AG04450 (cell line): Measurements from ENCODE around the gene CIB4. TPM values are rescaled to one million over a fixed set of nuclear protein-coding genes. Genes with fewer than 3 reads are reported as not detected.

ENCODE experiments used
- CTCF ChIA-PET: fragments of 300-600, 350-600 bp; formaldehyde crosslinking; extraction: SDS; loops from one replicate; lab custom pipeline; 2022; ENCODE audit warnings: antibody characterized with exemption, inconsistent platforms; lab: Charles Lee
- POLR2A ChIA-PET: fragments of 350-600 bp; formaldehyde crosslinking; extraction: SDS; loops from one replicate; lab custom pipeline; 2021; ENCODE audit warnings: antibody characterized with exemption, inconsistent platforms; lab: Yijun Ruan, JAX
- DNase-seq: peaks from one replicate; pipeline ENCODE4 v3.0.0-alpha.2; 2011; ENCODE audit warnings: low read depth, low spot score
- H3K27ac ChIP-seq: one replicate; pipeline ENCODE4 v1.5.1; 2012; ENCODE audit warnings: low read depth, low read length, control low read depth
- H3K27me3 ChIP-seq: one replicate; pipeline ENCODE4 v1.6.0; 2012; ENCODE audit warnings: low read length; ENCODE audit not compliant: control insufficient read depth, insufficient read depth
- H3K4me3 ChIP-seq: 2 replicates; pipeline ENCODE4 v1.5.1; 2011; ENCODE audit warnings: mild to moderate bottlenecking, low read depth, low read length, control low read depth
- H3K9me3 ChIP-seq: 2 replicates; pipeline ENCODE4 v1.5.1; 2012; ENCODE audit warnings: low read length; ENCODE audit not compliant: control insufficient read depth, insufficient read depth
- polyA plus RNA-seq: library from polyadenylated mRNA; depleted of rRNA; stranded (reverse); fragments of >200 nt; gene quantifications from 2 replicates; pipeline ENCODE4 v1.2.3, GENCODE V29; 2011
- TF ChIP-seq, protein P1 (sequence below): IDR thresholded peaks from 2 replicates; pipeline ENCODE4 v1.5.1; 2011; ENCODE audit warnings: low read depth, low read length, control low read depth, inconsistent platforms

Gene CIB4
- polyA plus RNA-seq, 1 experiment, result not detected

DNA sequence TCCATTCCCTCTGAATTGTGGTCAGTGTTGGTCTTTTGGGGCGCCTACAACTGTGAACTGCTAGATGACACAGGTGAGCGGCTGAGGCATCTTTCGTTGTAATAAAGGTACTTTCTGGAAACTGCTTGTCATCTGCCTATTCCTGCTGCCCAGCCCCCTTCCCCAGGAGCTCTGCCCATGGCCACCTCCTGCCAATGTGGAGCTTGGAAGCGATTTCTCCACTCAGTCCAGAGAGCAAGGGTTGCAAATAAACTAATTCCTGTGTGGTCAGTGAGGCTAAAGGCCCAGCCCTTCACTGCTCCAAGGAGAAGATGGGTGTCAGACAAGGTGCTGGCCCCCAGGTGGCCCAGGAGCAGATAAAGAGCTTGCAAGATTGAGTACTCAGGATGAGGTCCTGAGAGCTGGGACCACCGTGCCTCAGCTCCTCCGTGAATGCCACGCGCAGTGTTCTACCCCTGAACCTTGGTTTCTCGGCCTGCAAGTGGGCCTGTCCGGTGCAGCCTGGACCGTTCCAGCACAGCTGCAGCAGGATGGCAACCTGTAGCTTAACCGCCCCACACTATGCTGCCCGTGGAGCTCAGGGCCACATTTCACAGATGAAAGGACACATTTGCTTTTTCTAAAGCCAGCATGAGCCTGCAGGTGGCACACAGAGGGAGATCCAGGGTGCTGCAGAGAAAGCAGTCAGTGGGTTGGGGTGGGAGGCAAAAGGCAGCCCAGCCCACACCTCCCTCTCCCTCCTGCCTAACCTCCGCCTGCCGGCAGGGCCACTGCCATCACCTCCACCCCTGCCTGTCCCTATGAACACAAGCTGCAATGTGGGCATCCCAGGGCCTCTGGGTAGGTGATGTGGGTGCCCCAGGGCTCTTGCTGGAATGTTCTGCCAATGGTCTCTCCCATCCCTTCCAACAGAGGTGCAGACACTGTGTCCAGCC lies 84.6 kb downstream of the CIB4 start:
- no peak overlapping the region for H3K4me3 ChIP-seq
- H3K9me3 ChIP-seq, result no peaks in the 10 kb centered on the region
- no peak for DNase-seq
- no peak overlapping the region for H3K27ac ChIP-seq
- POLR2A ChIA-PET, result no interaction called here
- CTCF ChIA-PET, result interaction anchor here (2.4 kb wide), 1 partner anchor 21 kb away, joined by 8 read pairs; no protein-coding TSS in a partner anchor
- peaks cover 50% of the 10 kb centered on the region for H3K27me3 ChIP-seq
- TF ChIP-seq, protein P1, sequence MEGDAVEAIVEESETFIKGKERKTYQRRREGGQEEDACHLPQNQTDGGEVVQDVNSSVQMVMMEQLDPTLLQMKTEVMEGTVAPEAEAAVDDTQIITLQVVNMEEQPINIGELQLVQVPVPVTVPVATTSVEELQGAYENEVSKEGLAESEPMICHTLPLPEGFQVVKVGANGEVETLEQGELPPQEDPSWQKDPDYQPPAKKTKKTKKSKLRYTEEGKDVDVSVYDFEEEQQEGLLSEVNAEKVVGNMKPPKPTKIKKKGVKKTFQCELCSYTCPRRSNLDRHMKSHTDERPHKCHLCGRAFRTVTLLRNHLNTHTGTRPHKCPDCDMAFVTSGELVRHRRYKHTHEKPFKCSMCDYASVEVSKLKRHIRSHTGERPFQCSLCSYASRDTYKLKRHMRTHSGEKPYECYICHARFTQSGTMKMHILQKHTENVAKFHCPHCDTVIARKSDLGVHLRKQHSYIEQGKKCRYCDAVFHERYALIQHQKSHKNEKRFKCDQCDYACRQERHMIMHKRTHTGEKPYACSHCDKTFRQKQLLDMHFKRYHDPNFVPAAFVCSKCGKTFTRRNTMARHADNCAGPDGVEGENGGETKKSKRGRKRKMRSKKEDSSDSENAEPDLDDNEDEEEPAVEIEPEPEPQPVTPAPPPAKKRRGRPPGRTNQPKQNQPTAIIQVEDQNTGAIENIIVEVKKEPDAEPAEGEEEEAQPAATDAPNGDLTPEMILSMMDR, result no peak

DNA sequence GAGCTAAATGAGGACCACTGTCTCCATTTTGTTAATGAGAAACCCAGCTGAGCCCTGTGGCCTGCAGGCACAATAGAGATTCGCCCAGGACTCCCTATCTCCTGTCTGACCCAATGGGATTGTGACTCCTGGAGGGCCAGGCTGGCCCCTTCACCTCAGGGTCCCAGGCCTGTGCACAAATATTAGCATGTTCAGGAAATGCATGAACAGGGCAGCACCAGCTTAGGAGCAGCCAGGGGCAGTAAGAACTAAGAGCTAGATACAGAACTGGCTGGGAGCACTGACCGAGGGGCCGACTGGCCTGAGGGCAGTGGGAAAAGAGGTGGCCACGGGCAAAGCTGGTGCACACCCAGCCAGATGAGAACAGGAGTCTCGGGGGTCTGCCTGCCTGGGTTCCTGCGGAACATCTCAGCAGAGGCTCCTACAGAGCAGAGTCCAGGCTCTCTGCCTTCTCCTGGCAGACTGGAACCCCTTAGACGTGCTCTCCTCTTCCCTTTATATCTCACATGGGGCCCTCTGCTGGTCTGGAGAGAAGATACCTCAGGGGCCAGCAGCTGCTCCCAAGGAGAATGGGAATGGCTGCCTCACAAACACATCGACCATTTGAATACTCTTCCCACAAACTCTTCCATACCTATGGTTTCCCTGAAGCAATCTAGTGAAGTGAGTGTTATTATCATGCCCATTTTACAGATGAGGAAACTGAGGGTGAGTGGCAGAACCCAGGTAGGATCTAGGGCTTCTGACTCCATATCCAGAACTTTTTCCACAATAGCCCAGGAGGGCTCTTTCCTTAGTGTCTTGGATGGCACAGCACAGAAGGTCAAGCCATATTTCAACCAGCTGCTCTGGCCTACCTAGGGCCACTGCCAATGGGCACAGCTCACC lies 85.7 kb downstream of the CIB4 start:
- DNase-seq, result no peak
- POLR2A ChIA-PET, result no interaction called here
- TF ChIP-seq, protein P1, result 0 out of 2 replicates have a peak, but pooled peaks have one; percentile 7
- Histone ChIP-seq H3K27me3 (peaks cover 49% of the 10 kb centered on the region), H3K4me3 (no peak overlapping the region), H3K27ac (no peak overlapping the region), H3K9me3 (no peaks in the 10 kb centered on the region)
- CTCF ChIA-PET, result interaction anchor here (2.4 kb wide), 1 partner anchor 22 kb away, joined by 8 read pairs; no protein-coding TSS in a partner anchor

DNA sequence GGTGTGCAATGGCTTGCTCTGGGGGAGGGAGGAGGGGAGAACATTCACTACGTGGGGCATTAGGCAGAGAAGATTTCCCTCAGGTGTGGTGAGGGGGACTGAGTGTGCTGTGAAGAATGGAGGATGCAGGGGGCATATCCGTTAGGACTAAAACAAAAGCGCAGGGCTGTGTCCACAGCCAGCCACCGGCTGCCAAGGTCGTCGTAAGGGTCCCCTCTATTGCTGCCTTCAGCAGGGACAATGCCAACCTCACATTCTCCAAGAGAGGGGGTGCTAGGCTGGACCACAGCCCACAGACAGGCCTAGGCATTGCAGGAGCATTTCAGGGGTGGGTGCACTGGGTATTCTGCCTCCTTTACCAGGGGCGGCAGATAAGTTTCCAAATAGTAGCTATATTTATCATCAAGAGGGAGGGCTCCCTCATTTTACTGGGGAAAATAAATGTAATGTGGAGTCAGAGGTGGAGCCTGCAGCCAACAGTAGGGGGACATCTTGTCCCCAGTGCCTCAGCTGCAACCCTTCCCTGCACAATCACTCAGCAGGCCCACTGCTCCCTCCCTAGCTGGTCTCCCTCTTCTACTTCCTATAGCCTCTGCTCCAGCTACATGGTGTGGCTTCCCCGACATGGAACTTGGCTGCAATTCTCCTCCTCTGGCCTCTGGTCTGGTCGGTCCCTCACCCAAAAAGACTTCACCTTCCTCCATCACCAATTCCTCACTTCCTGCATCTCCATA lies 88.4 kb downstream of the CIB4 start:
- Histone ChIP-seq H3K27me3 (peaks cover 36% of the 10 kb centered on the region), H3K9me3 (no peaks in the 10 kb centered on the region), H3K27ac (no peak overlapping the region), H3K4me3 (no peak overlapping the region)
- DNase-seq, result no peak
- POLR2A ChIA-PET, result interaction anchor here (0.7 kb wide), 1 partner anchor 23 kb away, joined by 3 read pairs; no protein-coding TSS in a partner anchor
- CTCF ChIA-PET, result no interaction called here
- TF ChIP-seq, protein P1, result no peak

DNA sequence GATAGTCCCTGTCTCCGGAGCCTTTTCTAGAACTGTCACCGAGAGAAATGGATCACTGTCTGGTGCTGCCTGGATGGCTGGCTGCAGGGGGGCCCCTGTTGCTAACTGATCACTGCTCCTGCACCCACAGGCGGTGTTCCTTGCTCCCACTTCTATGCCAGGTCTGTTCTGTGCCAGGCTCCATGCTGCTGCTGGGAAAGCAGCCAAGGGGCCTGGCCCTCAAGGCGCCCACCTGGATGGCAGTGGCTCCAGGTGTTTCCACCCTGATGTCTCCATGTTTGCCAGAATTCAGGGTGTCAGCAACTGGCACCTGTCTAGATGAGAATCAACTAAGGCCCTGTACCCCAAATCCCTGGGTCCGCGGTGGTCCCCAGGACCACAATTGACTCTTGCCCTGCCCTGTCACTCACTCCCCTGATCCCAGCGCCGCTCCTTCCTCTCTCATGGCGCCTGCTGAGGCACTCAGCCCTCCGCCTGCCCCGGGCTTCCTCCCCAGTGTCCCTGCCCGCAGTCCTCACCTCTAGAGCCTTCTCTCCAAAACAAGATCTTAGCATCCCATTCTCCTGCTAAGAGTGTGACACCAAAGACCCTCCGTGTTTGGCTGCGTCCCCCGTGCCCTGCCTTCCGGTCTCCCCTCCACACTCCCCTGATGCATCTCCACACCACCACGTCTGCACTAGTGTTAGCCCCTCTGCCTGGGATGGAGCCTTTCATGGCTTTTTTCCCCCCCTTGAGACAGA lies 90.7 kb downstream of the CIB4 start:
- ChIA-PET POLR2A (no interaction called here), CTCF (no interaction called here)
- Histone ChIP-seq H3K27ac (no peak overlapping the region), H3K9me3 (no peaks in the 10 kb centered on the region), H3K27me3 (peaks cover 24% of the 10 kb centered on the region), H3K4me3 (no peak overlapping the region)
- TF ChIP-seq, protein P1, result no peak
- DNase-seq, result no peak
